ENCODE measurements around the gene RAB1B. TPM values are rescaled to one million over a fixed set of nuclear protein-coding genes. Genes with fewer than 3 reads are reported as not detected.

RAB1B gene
- total and polyA plus RNA-seq, 10 of the 15 experiments (the other 5 are each of a cell fraction or from before 2014, with no cell fraction given): 10.4 to 193 (median 96.9) TPM

- TF ChIP-seq REST (IDR thresholded peaks at IDR 0.05; ENCODE audit: low read depth, low read length) (no peak), CREM (IDR thresholded peaks at IDR 0.05; ENCODE audit: low read depth) (0 out of 2 replicates have a peak, but pooled peaks have one; percentile 3), MTA3 (IDR thresholded peaks at IDR 0.05; ENCODE audit: borderline replicate concordance, low read length) (no peak), FOXM1 (IDR thresholded peaks at IDR 0.05; ENCODE audit: low read depth, low read length) (no peak; the same call in 1 of the 2 replicates), ZNF217 (IDR thresholded peaks at IDR 0.05) (no peak), RB1 (IDR thresholded peaks at IDR 0.05; ENCODE audit: borderline replicate concordance) (peak; percentile 87; the same call in 1 of the 2 replicates), CBX3 (IDR thresholded peaks at IDR 0.05; ENCODE audit: borderline replicate concordance, low read depth) (no peak), SIN3A (IDR thresholded peaks at IDR 0.05; ENCODE audit: low read depth, low read length) (no peak; the same call in 1 of the 2 replicates), BACH1 (IDR thresholded peaks at IDR 0.05; ENCODE audit: borderline replicate concordance) (0 out of 2 replicates have a peak, but pooled peaks have one; percentile 52), YBX1 (IDR thresholded peaks at IDR 0.05) (no peak), SPI1 (IDR thresholded peaks at IDR 0.05; ENCODE audit: borderline replicate concordance, insufficient read depth, low read depth, low read length) (no peak), NR2C2 (IDR thresholded peaks at IDR 0.05; ENCODE audit: borderline replicate concordance, control insufficient read depth, insufficient read length, low read depth) (no peak), POU2F2 (IDR thresholded peaks at IDR 0.05; ENCODE audit: borderline replicate concordance, low read depth, low read length) (no peak), HDAC2 (IDR thresholded peaks at IDR 0.05) (no peak), RFX5 (IDR thresholded peaks at IDR 0.05; ENCODE audit: low read depth, low read length) (no peak), ZNF384 (IDR thresholded peaks at IDR 0.05; ENCODE audit: borderline replicate concordance, low read depth, low read length) (no peak), EED (IDR thresholded peaks at IDR 0.05; ENCODE audit: low read depth) (no peak), SRF (IDR thresholded peaks at IDR 0.05; ENCODE audit: low read depth in 2 of 2, low read length in 2 of 2) (no peak)
- TF ChIP-seq, protein P1, sequence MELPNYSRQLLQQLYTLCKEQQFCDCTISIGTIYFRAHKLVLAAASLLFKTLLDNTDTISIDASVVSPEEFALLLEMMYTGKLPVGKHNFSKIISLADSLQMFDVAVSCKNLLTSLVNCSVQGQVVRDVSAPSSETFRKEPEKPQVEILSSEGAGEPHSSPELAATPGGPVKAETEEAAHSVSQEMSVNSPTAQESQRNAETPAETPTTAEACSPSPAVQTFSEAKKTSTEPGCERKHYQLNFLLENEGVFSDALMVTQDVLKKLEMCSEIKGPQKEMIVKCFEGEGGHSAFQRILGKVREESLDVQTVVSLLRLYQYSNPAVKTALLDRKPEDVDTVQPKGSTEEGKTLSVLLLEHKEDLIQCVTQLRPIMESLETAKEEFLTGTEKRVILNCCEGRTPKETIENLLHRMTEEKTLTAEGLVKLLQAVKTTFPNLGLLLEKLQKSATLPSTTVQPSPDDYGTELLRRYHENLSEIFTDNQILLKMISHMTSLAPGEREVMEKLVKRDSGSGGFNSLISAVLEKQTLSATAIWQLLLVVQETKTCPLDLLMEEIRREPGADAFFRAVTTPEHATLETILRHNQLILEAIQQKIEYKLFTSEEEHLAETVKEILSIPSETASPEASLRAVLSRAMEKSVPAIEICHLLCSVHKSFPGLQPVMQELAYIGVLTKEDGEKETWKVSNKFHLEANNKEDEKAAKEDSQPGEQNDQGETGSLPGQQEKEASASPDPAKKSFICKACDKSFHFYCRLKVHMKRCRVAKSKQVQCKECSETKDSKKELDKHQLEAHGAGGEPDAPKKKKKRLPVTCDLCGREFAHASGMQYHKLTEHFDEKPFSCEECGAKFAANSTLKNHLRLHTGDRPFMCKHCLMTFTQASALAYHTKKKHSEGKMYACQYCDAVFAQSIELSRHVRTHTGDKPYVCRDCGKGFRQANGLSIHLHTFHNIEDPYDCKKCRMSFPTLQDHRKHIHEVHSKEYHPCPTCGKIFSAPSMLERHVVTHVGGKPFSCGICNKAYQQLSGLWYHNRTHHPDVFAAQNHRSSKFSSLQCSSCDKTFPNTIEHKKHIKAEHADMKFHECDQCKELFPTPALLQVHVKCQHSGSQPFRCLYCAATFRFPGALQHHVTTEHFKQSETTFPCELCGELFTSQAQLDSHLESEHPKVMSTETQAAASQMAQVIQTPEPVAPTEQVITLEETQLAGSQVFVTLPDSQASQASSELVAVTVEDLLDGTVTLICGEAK (IDR thresholded peaks at IDR 0.05; ENCODE audit: borderline replicate concordance): no peak
- TF ChIP-seq, protein P2, sequence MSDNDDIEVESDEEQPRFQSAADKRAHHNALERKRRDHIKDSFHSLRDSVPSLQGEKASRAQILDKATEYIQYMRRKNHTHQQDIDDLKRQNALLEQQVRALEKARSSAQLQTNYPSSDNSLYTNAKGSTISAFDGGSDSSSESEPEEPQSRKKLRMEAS (IDR thresholded peaks at IDR 0.05; ENCODE audit: low read depth, low read length): no peak
- TF ChIP-seq, protein P3, sequence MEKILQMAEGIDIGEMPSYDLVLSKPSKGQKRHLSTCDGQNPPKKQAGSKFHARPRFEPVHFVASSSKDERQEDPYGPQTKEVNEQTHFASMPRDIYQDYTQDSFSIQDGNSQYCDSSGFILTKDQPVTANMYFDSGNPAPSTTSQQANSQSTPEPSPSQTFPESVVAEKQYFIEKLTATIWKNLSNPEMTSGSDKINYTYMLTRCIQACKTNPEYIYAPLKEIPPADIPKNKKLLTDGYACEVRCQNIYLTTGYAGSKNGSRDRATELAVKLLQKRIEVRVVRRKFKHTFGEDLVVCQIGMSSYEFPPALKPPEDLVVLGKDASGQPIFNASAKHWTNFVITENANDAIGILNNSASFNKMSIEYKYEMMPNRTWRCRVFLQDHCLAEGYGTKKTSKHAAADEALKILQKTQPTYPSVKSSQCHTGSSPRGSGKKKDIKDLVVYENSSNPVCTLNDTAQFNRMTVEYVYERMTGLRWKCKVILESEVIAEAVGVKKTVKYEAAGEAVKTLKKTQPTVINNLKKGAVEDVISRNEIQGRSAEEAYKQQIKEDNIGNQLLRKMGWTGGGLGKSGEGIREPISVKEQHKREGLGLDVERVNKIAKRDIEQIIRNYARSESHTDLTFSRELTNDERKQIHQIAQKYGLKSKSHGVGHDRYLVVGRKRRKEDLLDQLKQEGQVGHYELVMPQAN (conservative IDR thresholded peaks at IDR 0.05): peak; percentile 34; the same call in 1 of the 2 replicates
Measured at GRCh38 chr11:66311965-66312548, 43.6 kb downstream of the RAB1B start (continued).
